H1 (cell line): ENCODE measurements around the gene GRIN2C.

Experiments used
- ATF3 ChIP-seq: IDR thresholded peaks from 2 replicates; pipeline ENCODE4 v1.6.1; 2011; ENCODE audit warnings: low read depth, mild to moderate bottlenecking, low read length; ENCODE audit not compliant: insufficient read depth
- BCL11A ChIP-seq, 2 experiments: IDR thresholded peaks; one replicate each; pipeline ENCODE4 v1.6.1; 2011; ENCODE audit warnings: low read depth in 2 of 2, low read length in 2 of 2, mild to moderate bottlenecking in 2 of 2
- CBX8 ChIP-seq: fragments of 300-800, 300-1000 bp; sonication (generic); IDR thresholded peaks from 2 replicates; pipeline ENCODE4 v1.7.1; 2016; ENCODE audit warnings: low read depth, low read length, borderline replicate concordance
- CTCF ChIP-seq, 3 experiments: IDR thresholded peaks; 1 replicate in 2 of 3; 2 replicates in 1 of 3; pipeline versions ENCODE4 v1.5.1 to v1.6.1; 2011; ENCODE audit warnings: low read length in 3 of 3, mild to moderate bottlenecking in 3 of 3, inconsistent platforms in 2 of 3, low read depth in 1 of 3, moderate library complexity in 1 of 3; ENCODE audit not compliant: insufficient read depth in 1 of 3; ENCODE audit errors: control extremely low read depth in 1 of 3
- SP2 ChIP-seq: IDR thresholded peaks from 2 replicates; pipeline ENCODE4 v1.6.1; 2012; ENCODE audit warnings: mild to moderate bottlenecking, low read length, inconsistent platforms

GRCh38 chr17:74812109-74813009 is 47.3 kb downstream of the GRIN2C start:
- TF ChIP-seq BCL11A (IDR thresholded peaks at IDR 0.05; ENCODE audit: low read depth in 2 of 2, low read length in 2 of 2) (no peak), CTCF (IDR thresholded peaks at IDR 0.05; ENCODE audit: control extremely low read depth in 1 of 3, insufficient read depth in 1 of 3, low read depth in 1 of 3, low read length in 3 of 3) (no peak), CBX8 (no peak), SP2 (no peak), ATF3 (no peak)
